Esophagus (tissue), 2 donors: ENCODE results near the gene NAA16. TPM values are rescaled to one million over a fixed set of nuclear protein-coding genes. Genes with fewer than 3 reads are reported as not detected.
"Not testable (repeated sequence)": the region's sequence is repeated elsewhere in the genome, so short reads cannot be mapped to it uniquely, and the experiment has no call there.

Experiments used
- H3K27ac ChIP-seq, 2 donors: one replicate each; pipeline ENCODE4 v1.5.1; 2013; ENCODE audit warnings: low read depth in 2 of 2, mild to moderate bottlenecking in 2 of 2, inconsistent platforms in 1 of 2, low read length in 1 of 2, moderate library complexity in 1 of 2
- H3K27me3 ChIP-seq, 2 donors: one replicate each; pipeline ENCODE4 v1.6.1; 2013; ENCODE audit warnings: low read length in 2 of 2, control low read depth in 1 of 2, mild to moderate bottlenecking in 1 of 2; ENCODE audit not compliant: insufficient read depth in 2 of 2, control insufficient read depth in 1 of 2
- H3K36me3 ChIP-seq, 2 donors: one replicate each; pipeline ENCODE4 v1.6.1; 2013; ENCODE audit warnings: low read length in 1 of 2; ENCODE audit not compliant: control insufficient read depth in 2 of 2, insufficient read depth in 2 of 2
- H3K4me1 ChIP-seq, 2 donors: one replicate each; pipeline ENCODE4 v1.6.1; 2013; ENCODE audit warnings: low read length in 1 of 2; ENCODE audit not compliant: control insufficient read depth in 2 of 2, insufficient read depth in 2 of 2
- H3K4me3 ChIP-seq, 2 donors: one replicate each; pipeline ENCODE4 v1.5.1; 2013; ENCODE audit warnings: low read length in 2 of 2, mild to moderate bottlenecking in 2 of 2, low read depth in 1 of 2, moderate library complexity in 1 of 2
- H3K9me3 ChIP-seq, 2 donors: one replicate each; pipeline ENCODE4 v1.6.1; 2013; ENCODE audit warnings: mild to moderate bottlenecking in 2 of 2, low read depth in 1 of 2, low read length in 1 of 2, moderate library complexity in 1 of 2; ENCODE audit not compliant: control insufficient read depth in 2 of 2, insufficient read depth in 1 of 2
- WGBS, 2 donors: extraction: QIAGEN DNeasy Blood & Tissue Kit; methylation state at CpG; one replicate each; pipeline ENCODE4 v1.1.7; 2013; 5-methylcytosine and 5-hydroxymethylcytosine counted together
- polyA plus RNA-seq, 2 donors: library from polyadenylated mRNA; stranded (reverse); fragments of 200-250 nt; gene quantifications; one replicate each; pipeline ENCODE4 v1.2.3, GENCODE V29; 2013
- donor health status: healthy with polysubstance abuse.
- donor health status: Bipolar disorder and iron deficiency.

The NAA16 gene
- polyA plus RNA-seq = 1 to 10 TPM; 6.6 to 9.3 TPM

DNA sequence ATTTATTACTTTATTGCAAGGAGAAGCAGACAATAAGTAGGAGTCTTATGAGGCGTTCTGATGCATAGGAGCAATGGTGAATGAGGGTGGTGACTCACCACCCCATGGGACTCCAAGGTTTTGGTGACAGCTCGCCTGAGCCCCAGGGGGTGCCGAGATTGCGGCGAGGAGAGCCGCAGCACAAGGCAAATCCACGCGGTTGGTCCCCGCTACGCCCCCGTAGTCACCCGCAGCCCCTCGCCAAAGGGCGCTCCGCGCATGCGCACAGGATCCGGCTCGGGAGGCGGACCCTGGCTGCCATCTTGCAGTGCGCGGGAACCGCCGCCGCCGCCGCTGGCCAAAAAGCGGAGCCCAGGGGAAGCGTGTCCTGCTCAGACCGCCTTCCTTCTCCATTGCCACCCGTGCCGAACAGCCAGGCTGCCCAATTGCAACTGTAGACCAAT, at the start of gene NAA16:
Gene NAA16, plus strand, starts transcription at position 305 of the 443 bp plus-strand sequence. CDS start 262 bp downstream, outside the sequence.
- Histone ChIP-seq H3K4me1 (peaks cover 0 to 3% of the 10 kb centered on the region in 2 donors), H3K9me3 (no peaks in the 10 kb centered on the region), H3K27me3 (no peaks in the 10 kb centered on the region), H3K36me3 (no peaks in the 10 kb centered on the region), H3K4me3 (peak within 1 kb of the TSS; percentile 89 to 92), H3K27ac (peak within 1 kb of the TSS; percentile 85 to 96)
- WGBS, 2 donors = 0% methylated on average over 31 to 32 of the region's 32 CpGs

DNA sequence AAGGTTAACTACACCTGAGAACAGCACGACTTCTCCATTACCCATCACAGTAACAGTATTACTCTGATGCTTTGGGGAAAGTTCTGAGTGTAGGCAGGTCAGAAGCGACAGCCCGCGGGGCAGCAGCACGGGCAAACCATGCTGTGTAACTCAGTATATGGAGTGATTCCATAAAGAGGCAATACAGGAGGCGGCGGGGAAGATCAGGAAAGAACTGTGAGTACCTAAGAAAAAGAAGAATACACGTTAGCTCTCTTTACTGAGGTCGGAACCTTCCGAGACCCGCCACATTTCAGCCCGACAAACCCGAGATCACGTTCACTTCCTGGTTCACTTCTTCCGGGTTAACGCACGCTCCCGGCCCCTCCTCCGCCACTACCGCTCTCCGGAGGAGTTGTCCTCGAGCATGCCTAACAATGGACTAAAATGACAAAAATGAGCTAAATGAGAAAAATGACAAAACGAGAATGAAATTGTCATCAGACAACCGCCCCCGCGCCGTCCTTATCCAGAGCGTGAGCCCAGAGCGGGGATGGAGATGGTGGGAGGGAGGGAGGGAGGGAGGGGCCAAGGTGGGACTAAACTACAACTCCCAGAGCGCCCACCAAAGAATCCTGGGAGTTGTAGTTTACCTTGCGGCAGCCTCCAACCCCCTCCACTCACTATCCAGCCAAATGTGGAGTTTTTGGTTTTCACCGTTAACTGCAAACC, 47.7 kb upstream of the NAA16 start, which contains the start of gene MTRF1:
Gene MTRF1, minus strand, starts transcription at position 316 of the 711 bp plus-strand sequence. CDS start 2,669 bp downstream, outside the sequence.
- H3K9me3 ChIP-seq = no peaks in the 10 kb centered on the region
- H3K36me3 ChIP-seq = no peaks in the 10 kb centered on the region
- peak within 1 kb of the TSS; percentile 79 to 90 for H3K27ac ChIP-seq
- 0 to 1% methylated on average over 32 of the region's 32 CpGs for WGBS, 2 donors
- H3K4me3 ChIP-seq = peak within 1 kb of the TSS; percentile 76 to 80
- H3K4me1 ChIP-seq = no peaks in the 10 kb centered on the region
- H3K27me3 ChIP-seq = no peaks in the 10 kb centered on the region

DNA sequence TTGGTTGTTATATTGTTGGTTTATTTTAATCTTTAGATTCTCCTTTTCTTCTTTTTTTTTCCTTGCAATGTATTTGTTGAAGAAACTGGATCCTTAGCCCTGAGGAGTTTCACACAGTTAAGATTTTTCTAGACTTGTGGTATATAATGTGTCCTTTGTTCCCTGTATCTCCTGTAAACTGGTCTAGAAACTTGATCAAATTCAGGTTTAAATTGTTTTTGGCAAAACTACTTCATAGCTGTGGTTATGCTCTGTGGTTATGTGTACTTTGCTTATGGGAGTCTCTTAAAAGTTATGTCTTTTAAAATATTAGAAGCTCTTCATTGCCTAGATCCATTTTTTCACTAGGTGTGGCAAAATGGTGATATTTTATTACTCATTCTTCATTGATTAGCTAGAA, 44.0 kb upstream of the NAA16 start:
- Histone ChIP-seq H3K4me3 (no peak overlapping the region), H3K36me3 (no peaks in the 10 kb centered on the region), H3K27ac (no peak overlapping the region), H3K4me1 (no peaks in the 10 kb centered on the region), H3K27me3 (no peaks in the 10 kb centered on the region), H3K9me3 (no peaks in the 10 kb centered on the region)

DNA sequence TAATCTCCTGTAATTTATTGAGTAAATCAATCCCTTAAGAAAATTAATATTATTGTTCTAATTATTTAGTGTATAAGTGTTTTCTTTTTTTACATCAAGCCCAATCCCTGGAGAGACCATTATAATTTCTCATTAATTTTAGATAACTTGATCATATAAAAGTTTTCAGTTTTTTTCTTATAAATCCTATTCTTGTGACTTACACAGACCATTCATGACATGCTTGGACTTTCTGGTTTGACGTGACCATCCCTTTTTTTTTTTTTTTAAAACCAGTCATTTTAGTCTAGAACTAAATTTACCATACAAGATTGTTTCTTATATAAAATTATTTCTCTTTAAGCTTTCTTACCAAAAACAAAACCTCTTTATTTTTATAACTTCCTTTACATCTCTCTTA, 42.3 kb upstream of the NAA16 start:
- 19 to 20% methylated on average over 1 of the region's 1 CpG for WGBS, 2 donors
- no peaks in the 10 kb centered on the region for H3K9me3 ChIP-seq
- H3K36me3 ChIP-seq = no peaks in the 10 kb centered on the region
- H3K4me3 ChIP-seq = no peak overlapping the region
- H3K27ac ChIP-seq = no peak overlapping the region
- H3K27me3 ChIP-seq = no peaks in the 10 kb centered on the region
- H3K4me1 ChIP-seq = no peaks in the 10 kb centered on the region

DNA sequence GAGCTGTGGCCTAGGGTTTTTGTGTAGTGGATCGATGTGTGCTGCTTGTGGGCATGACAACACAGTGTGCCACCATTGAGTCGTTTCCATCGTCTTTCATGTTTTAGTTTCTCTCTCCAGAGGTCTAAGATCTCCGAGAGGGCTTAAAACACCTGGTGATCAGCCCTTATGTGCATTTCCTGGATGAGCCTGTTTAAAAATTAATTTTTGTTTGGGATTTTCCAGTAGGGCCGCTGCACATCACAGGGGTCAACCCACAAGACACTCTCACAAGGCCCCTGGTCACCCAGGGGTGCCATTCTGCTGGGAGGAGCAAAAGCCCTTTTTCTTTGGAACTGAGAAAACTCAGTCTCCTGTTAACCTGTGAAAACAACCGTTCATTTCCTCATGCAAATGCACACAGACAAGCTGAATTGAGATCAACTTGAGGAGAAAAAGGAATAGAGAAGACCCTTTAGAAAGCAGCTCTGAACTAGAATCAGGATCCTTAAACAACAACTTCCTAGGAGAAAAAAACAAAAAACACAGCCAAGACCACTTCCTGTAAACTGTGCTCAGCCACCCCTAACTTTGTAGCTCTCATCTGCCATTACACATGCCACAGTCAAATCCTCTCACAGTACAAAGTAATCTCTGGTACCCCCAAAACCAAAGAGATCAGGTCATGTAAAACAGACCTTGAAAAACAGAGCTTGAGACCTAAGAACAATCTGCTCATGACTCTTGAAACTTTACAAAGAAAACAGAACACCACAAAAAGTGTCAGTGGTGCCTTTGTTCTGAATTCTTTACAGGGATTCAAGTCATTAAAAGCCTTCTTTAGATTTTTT, 39.4 kb upstream of the NAA16 start:
- WGBS, 2 donors = 82 to 88% methylated on average over 6 of the region's 6 CpGs
- Histone ChIP-seq H3K4me1 (no peaks in the 10 kb centered on the region), H3K27ac (no peak overlapping the region), H3K4me3 (no peak overlapping the region), H3K9me3 (no peaks in the 10 kb centered on the region), H3K27me3 (no peaks in the 10 kb centered on the region), H3K36me3 (no peaks in the 10 kb centered on the region)

DNA sequence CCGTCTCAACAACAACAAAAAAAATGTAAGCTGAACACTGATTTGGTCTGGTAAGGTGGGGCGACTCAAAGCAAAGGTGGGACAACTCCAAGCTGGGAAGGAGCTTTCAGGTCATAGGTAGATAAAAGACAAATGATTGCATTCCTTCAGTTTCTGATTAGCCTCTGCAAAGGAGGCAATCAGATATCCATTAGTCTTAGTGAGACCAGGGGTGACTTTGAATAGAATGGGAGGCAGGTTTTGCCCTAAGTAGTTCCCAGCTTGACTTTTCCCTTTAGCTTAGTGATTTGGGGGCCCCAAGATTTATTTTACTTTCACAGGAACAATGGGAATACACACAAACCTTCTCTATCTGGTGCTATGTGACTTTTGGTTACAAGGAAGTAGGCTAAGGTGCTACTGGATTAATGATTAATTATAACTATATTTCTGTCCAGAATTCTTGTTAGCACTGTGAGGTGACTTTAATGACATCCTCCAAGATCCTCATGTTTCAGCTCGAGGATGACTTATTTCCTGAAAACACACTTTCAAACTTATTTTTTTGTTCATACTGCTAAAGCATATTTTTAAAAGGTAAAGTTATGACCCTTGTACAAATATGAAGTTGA, 37.1 kb upstream of the NAA16 start:
- H3K27me3 ChIP-seq = no peaks in the 10 kb centered on the region
- 65 to 72% methylated on average over 3 of the region's 3 CpGs for WGBS, 2 donors
- no peaks in the 10 kb centered on the region for H3K4me1 ChIP-seq
- no peak overlapping the region for H3K4me3 ChIP-seq
- no peaks in the 10 kb centered on the region for H3K36me3 ChIP-seq
- no peak overlapping the region for H3K27ac ChIP-seq
- no peaks in the 10 kb centered on the region for H3K9me3 ChIP-seq

DNA sequence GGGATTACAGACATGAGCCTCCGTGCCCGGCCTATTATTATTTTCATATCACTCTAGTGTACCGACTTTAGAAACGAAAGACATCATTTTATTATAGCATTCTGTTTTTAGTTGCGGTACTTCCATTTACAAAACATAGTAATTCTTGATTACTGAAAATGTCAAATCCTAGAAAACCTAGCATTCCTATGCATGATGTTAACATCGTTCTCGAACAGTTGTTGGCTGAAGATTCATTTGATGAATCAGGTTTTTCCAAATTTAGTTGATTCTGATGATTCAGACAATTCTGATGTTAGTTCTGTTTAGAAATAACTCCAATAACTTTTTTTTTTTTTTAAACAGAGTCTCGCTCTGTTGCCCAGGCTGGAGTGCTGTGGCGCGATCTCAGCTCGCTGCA, 36.2 kb upstream of the NAA16 start:
- Histone ChIP-seq H3K27me3 (no peaks in the 10 kb centered on the region), H3K27ac (no peak overlapping the region), H3K4me1 (no peaks in the 10 kb centered on the region), H3K4me3 (no peak overlapping the region), H3K9me3 (no peaks in the 10 kb centered on the region), H3K36me3 (no peaks in the 10 kb centered on the region)
- 88% methylated on average over 11 of the region's 11 CpGs for WGBS, 2 donors

DNA sequence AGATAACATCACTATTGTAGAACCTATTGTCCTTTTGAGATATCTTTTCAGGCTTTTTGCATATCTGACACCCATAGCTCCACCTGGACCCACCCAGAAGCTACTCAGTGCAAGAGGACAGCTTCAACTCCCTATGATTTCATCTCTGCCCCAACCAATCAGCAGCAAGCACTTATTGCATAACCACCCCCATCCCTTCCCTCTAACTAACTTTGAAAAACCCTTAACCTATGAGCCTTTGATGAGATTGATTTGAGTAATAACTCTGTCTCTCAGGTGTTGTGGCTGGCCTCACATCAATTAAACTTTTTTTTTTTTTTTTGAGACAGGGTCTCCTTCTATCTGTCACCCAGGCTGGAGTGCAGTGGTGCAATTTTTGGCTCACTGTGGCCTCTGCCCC, 34.2 kb upstream of the NAA16 start:
- H3K27me3 ChIP-seq = no peaks in the 10 kb centered on the region
- H3K27ac ChIP-seq = no peak overlapping the region
- H3K4me1 ChIP-seq = no peaks in the 10 kb centered on the region
- no peaks in the 10 kb centered on the region for H3K36me3 ChIP-seq
- H3K9me3 ChIP-seq = no peaks in the 10 kb centered on the region
- no peak overlapping the region for H3K4me3 ChIP-seq

DNA sequence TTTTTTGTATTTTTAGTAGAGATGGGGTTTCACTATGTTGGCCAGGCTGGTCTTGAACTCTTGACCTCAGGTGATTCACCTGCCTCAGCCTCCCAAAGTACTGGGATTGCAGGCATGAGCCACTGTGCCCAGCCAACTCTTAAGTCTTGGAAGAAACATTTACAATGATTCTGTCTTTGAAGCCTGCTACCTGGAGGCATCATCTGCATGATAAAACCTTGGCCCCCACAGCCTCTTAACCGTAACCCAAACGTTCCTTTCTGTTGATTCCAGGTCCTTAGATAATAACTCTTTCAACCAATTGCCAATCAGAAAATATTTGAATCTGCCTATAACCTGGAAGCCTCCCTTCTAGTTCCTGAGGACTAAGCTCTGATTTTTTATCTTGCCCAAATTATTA, 31.9 kb upstream of the NAA16 start:
- not testable (repeated sequence) for H3K36me3 ChIP-seq, H3K9me3 ChIP-seq
- 54 to 70% methylated on average over 2 of the region's 2 CpGs for WGBS, 2 donors

More for the DNA sequence above, 31.9 kb upstream of the NAA16 start:
- not testable (repeated sequence) for H3K27me3 ChIP-seq, H3K4me1 ChIP-seq, H3K27ac ChIP-seq, H3K4me3 ChIP-seq
